C4-2B (cell line): ENCODE data around the gene MC3R.

Experiments used
- CTCF ChIP-seq: fragments of 450-650 bp; conservative IDR thresholded peaks from 2 replicates; pipeline ENCODE4 v1.5.1; 2017; ENCODE audit warnings: mild to moderate bottlenecking
- ZFX ChIP-seq: fragments of 450-650 bp; IDR thresholded peaks from 2 replicates; pipeline ENCODE4 v1.6.1; 2017

GRCh38 chr20:56204206-56204605 lies 44.3 kb upstream of the MC3R start:
- TF ChIP-seq CTCF = no peak
- no peak for TF ChIP-seq ZFX
